ENCODE data around the gene LAMC1. TPM values are rescaled to one million over a fixed set of nuclear protein-coding genes. Genes with fewer than 3 reads are reported as not detected.

LAMC1 gene
- total and polyA plus RNA-seq, 2 experiments from 2014 or later = 78.4 to 185 TPM

- no peak for DNase-seq (ENCODE audit: low spot score)
- Histone ChIP-seq H3K27ac (peak overlapping the region; percentile 50), H3K4me3 (no peak overlapping the region), H3K4me2 (no peak overlapping the region), H3K4me1 (ENCODE audit: insufficient read depth) (no peaks in the 10 kb centered on the region), H3K27me3 (no peaks in the 10 kb centered on the region), H4K20me1 (ENCODE audit: insufficient read depth, poor library complexity, severe bottlenecking) (no peaks in the 10 kb centered on the region), H3K36me3 (replicated peaks; ENCODE audit: insufficient read depth, low read depth) (no peaks in the 10 kb centered on the region), H2AFZ (no peak overlapping the region), H3K79me2 (no peaks in the 10 kb centered on the region), H3K9me3 (ENCODE audit: low read depth) (no peaks in the 10 kb centered on the region), H3K9me2 (replicated peaks; ENCODE audit: insufficient read depth) (no peaks in the 10 kb centered on the region)
- no peak for TF ChIP-seq CTCF (IDR thresholded peaks at IDR 0.05; ENCODE audit: poor library complexity)
- TF ChIP-seq EZH2phosphoT487 (IDR thresholded peaks at IDR 0.05; ENCODE audit: low read depth, severe bottlenecking, unreplicated experiment) = no peak
- TF ChIP-seq EZH2 (IDR thresholded peaks at IDR 0.05; ENCODE audit: borderline replicate concordance) = no peak
- WGBS (ENCODE audit: low lambda C conversion rate, missing lambda C conversion rate) = 83% methylated on average over 1 of the region's 1 CpG
Observed at GRCh38 chr1:183194527-183195141, 171.4 kb downstream of the LAMC1 start.

GRCh38 chr1:183195142-183195574 is 171.9 kb downstream of the LAMC1 start:
- Histone ChIP-seq H4K20me1 (ENCODE audit: insufficient read depth, poor library complexity, severe bottlenecking) (no peaks in the 10 kb centered on the region), H3K79me2 (no peaks in the 10 kb centered on the region), H3K4me2 (no peak overlapping the region), H3K9me3 (ENCODE audit: low read depth) (no peaks in the 10 kb centered on the region), H3K36me3 (replicated peaks; ENCODE audit: insufficient read depth, low read depth) (no peaks in the 10 kb centered on the region), H2AFZ (no peak overlapping the region), H3K27ac (peak overlapping the region; percentile 65), H3K4me1 (ENCODE audit: insufficient read depth) (no peaks in the 10 kb centered on the region), H3K4me3 (no peak overlapping the region), H3K27me3 (no peaks in the 10 kb centered on the region), H3K9me2 (replicated peaks; ENCODE audit: insufficient read depth) (no peaks in the 10 kb centered on the region)
- DNase-seq (ENCODE audit: low spot score) = peak; percentile 67
- 54% methylated on average over 3 of the region's 3 CpGs for WGBS (ENCODE audit: low lambda C conversion rate, missing lambda C conversion rate)
- no peak for TF ChIP-seq CTCF (IDR thresholded peaks at IDR 0.05; ENCODE audit: poor library complexity)
- no peak for TF ChIP-seq EZH2phosphoT487 (IDR thresholded peaks at IDR 0.05; ENCODE audit: low read depth, severe bottlenecking, unreplicated experiment)
- TF ChIP-seq EZH2 (IDR thresholded peaks at IDR 0.05; ENCODE audit: borderline replicate concordance) = no peak

Small RNA genes within 50 kb of the gene (small RNA-seq; reads per million reads assigned to genes)
- gene RNU6-41P = not detected

Other genes with a start within 250 kb of the LAMC1 start
- 6.4 and 10.2 TPM in 2 replicates for gene NPL, start 233.6 kb upstream of the LAMC1 start, total RNA-seq
- 6.1 and 7.1 TPM in 2 replicates for gene NPL, start 233.6 kb upstream of the LAMC1 start, polyA plus RNA-seq
- gene DHX9, start 184.1 kb upstream of the LAMC1 start, total RNA-seq = 114 and 132 TPM in 2 replicates
- 66.3 and 70.7 TPM in 2 replicates for gene DHX9, start 184.1 kb upstream of the LAMC1 start, polyA plus RNA-seq
- not detected in 2 replicates for gene SHCBP1L, start 70.3 kb upstream of the LAMC1 start, total RNA-seq
- gene SHCBP1L, start 70.3 kb upstream of the LAMC1 start, polyA plus RNA-seq = not detected in 2 replicates
- 73.5 and 76.3 TPM in 2 replicates for gene LAMC2, start 162.8 kb downstream of the LAMC1 start, total RNA-seq
- gene LAMC2, start 162.8 kb downstream of the LAMC1 start, polyA plus RNA-seq = 32.9 and 45.3 TPM in 2 replicates

Data from hepatocyte (in vitro differentiated cells).